Measurements from ENCODE around the gene PPP1CA.
A peak's percentile ranks its signal among the peaks of the same experiment; 100 is the strongest.

Gene PPP1CA

GRCh38 chr11:67382276-67383136 is 19.2 kb downstream of the PPP1CA start:
- peak; percentile 54 for DNase-seq (ENCODE audit: low read depth)

GRCh38 chr11:67381244-67381972 is 20.2 kb downstream of the PPP1CA start:
- DNase-seq (ENCODE audit: low read depth), result no peak

GRCh38 chr11:67379061-67380058 is 22.3 kb downstream of the PPP1CA start:
- DNase-seq (ENCODE audit: low read depth), result no peak

GRCh38 chr11:67378544-67378943 is 23.1 kb downstream of the PPP1CA start:
- DNase-seq (ENCODE audit: low read depth), result no peak

- DNase-seq (ENCODE audit: low read depth), result no peak
Observed at GRCh38 chr11:67376873-67377808, 24.5 kb downstream of the PPP1CA start.

- DNase-seq (ENCODE audit: low read depth), result no peak
Observed at GRCh38 chr11:67376063-67376820, 25.4 kb downstream of the PPP1CA start.

- DNase-seq (ENCODE audit: low read depth), result no peak
Observed at GRCh38 chr11:67375320-67376055, 26.2 kb downstream of the PPP1CA start.

- no peak for DNase-seq (ENCODE audit: low read depth)
Observed at GRCh38 chr11:67374571-67375281, 26.9 kb downstream of the PPP1CA start.

GRCh38 chr11:67373648-67374570 is 27.7 kb downstream of the PPP1CA start:
- no peak for DNase-seq (ENCODE audit: low read depth)

GRCh38 chr11:67372993-67373647 is 28.5 kb downstream of the PPP1CA start, which contains the start of gene CLCF1:
Gene CLCF1, minus strand, starts transcription at chr11:67373598. Its CDS starts 59 bp downstream, at chr11:67373539.
- DNase-seq (ENCODE audit: low read depth), result no peak

GRCh38 chr11:67372321-67372992 is 29.2 kb downstream of the PPP1CA start:
- no peak for DNase-seq (ENCODE audit: low read depth)

GRCh38 chr11:67371911-67372320 is 29.7 kb downstream of the PPP1CA start:
- no peak for DNase-seq (ENCODE audit: low read depth)

- DNase-seq (ENCODE audit: low read depth), result no peak
Observed at GRCh38 chr11:67371189-67371910, 30.3 kb downstream of the PPP1CA start.

- no peak for DNase-seq (ENCODE audit: low read depth)
Observed at GRCh38 chr11:67370351-67371076, 31.1 kb downstream of the PPP1CA start.

GRCh38 chr11:67369801-67370284 is 31.8 kb downstream of the PPP1CA start:
- no peak for DNase-seq (ENCODE audit: low read depth)

Measured in stimulated activated CD8-positive, alpha-beta memory T cell treated with anti-CD3 and anti-CD28 coated beads, Interleukin-15, amount 100 ng/mL, for 24 hours (primary cell).